ENCODE data around the gene SLC39A5. TPM values are rescaled to one million over a fixed set of nuclear protein-coding genes. Genes with fewer than 3 reads are reported as not detected.
"Not testable (repeated sequence)": the region's sequence is repeated elsewhere in the genome, so short reads cannot be mapped to it uniquely, and the experiment has no call there.

Gene SLC39A5
- total RNA-seq, 1 donor from 2014 or later = 49.9 TPM

DNA sequence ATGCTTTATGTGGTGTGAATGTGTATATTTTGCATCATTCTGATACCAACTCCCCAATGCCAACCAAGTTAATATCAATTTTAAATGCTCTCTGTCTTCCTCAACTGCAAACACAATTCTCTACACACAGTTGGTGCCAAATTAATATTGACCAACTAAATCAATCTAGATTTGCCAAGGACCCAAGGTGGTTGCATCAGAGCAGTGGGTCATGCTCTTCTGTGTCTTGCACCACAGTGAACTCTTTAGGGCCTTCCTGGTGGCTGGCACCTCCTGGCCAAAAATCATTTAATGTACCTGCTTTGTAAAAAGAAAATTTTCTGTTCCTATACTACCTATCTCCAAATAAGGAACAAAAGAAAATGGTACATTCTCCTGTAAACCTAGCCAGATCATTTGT, 51.0 kb downstream of the SLC39A5 start:
- no peak for DNase-seq (ENCODE audit: low spot score)

DNA sequence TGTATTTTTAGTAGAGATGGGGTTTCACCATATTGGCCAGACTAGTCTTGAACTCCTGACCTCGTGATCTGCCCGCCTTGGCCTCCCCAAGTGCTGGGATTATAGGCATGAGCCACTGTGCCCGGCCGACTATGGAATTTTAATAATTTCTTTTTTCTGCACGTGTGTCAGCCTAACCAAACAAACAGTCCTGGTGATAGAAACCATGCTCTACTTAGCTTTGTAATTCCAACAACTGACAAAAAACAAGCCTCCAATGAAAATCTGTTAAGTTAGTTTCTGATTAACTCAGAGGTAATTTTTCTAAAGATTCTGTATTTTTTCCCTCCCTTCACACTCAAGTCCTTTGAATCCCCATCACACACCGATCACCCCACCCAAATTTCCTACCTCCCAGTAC, 52.2 kb downstream of the SLC39A5 start:
- DNase-seq (ENCODE audit: low spot score) = no peak

DNA sequence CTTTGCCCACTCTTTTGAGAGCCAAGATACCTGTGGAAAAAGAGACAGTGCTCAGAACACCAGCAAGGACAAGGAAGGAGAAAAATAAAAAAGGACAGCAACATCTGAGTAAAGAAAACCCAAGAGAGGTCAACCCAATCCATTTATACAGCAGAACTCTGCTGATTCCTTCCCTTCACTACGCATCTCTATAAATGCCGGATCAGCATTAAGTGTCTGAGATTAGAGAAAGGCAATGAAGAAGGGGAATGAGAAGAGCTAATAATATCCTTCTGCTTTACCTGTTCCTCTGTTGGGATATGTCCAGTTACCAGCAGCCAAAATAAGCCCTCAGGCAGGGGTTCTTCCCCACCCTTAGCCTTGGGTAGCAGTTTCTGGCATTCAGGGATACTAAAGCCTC, 52.7 kb downstream of the SLC39A5 start:
- no peak for DNase-seq (ENCODE audit: low spot score)

DNA sequence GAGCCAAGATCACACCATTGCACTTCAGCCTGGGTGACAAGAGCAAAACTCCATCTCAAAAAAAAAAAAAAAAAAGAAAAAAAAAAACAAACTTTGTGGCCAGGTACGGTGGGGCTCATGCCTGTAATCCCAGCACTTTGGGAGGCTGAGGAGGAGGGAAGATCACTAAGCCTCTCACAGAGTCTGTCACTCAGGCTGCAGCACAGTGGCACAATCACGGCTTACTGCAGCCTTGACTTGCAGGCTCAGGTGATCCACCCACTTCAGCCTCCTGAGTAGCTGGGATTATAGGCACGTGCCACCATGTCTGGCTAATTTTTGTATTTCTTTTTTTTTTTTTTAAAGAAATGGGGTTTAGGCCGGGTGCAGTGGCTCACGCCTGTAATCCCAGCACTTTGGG, 54.4 kb downstream of the SLC39A5 start:
- DNase-seq (ENCODE audit: low spot score) = not testable (repeated sequence)

DNA sequence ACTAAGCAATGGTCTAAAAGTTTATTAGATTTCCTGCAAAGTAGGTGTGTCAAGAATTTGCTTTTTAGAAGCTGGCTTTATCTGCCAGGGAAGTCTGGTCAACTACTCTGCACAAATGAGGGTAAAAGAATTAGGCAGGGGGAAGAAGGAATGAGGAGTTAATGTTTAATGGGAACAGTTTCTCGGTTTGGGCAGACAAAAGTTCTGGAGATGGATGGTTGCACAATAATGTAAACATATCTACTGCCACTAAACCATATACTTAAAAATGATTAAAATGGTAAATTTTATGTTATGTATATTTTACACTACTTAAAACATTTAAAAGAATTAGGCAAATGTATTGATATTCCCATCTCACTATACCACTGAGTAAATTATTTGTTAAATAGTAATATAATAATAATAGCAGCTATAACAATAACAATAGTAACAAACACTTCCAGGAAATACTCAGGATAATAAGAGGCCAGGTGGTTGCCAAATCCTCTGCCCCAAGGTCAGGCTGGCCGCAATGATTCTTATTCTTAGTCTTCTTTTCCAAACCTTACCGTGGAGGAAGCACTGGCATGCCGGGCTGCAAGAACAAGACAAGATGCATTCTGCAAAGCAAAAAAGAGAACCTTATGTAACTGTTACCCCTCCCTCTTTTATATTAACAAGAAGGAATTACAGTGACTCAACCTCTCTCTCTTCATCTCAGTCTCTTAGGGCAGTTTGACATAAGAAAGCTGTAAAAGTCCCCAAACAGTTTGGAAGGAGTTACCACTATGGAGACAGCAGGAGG, 56.4 kb downstream of the SLC39A5 start:
- no peak for DNase-seq (ENCODE audit: low spot score)

Other genes with a start within 250 kb of the SLC39A5 start
- gene SUOX, start 232.8 kb upstream of the SLC39A5 start, total RNA-seq = 49.0 TPM
- gene IKZF4, start 209.0 kb upstream of the SLC39A5 start, total RNA-seq = 8.2 TPM
- 34.0 TPM for gene RPS26, start 188.1 kb upstream of the SLC39A5 start, total RNA-seq
- 228 TPM for gene ERBB3, start 149.9 kb upstream of the SLC39A5 start, total RNA-seq
- gene PA2G4, start 125.5 kb upstream of the SLC39A5 start, total RNA-seq = 64.9 TPM
- gene RPL41, start 113.4 kb upstream of the SLC39A5 start, total RNA-seq = 2,534 TPM
- gene ZC3H10, start 111.8 kb upstream of the SLC39A5 start, total RNA-seq = 5.4 TPM
- 111 TPM for gene ESYT1, start 101.8 kb upstream of the SLC39A5 start, total RNA-seq
- 53.7 TPM for gene MYL6B, start 77.5 kb upstream of the SLC39A5 start, total RNA-seq
- 1,918 TPM for gene MYL6, start 71.7 kb upstream of the SLC39A5 start, total RNA-seq
- 115 TPM for gene SMARCC2, start 40.6 kb upstream of the SLC39A5 start, total RNA-seq
- gene RNF41, start 8.1 kb upstream of the SLC39A5 start, total RNA-seq = 57.2 TPM
- 39.2 TPM for gene NABP2, start 5.7 kb upstream of the SLC39A5 start, total RNA-seq
- gene ANKRD52, start 28.3 kb downstream of the SLC39A5 start, total RNA-seq = 64.6 TPM
- gene COQ10A, start 36.9 kb downstream of the SLC39A5 start, total RNA-seq = 10.7 TPM
- 156 TPM for gene CS, start 70.3 kb downstream of the SLC39A5 start, total RNA-seq
- 140 TPM for gene CNPY2, start 85.9 kb downstream of the SLC39A5 start, total RNA-seq
- gene PAN2, start 103.9 kb downstream of the SLC39A5 start, total RNA-seq = 114 TPM
- 0.49 TPM for gene IL23A, start 108.8 kb downstream of the SLC39A5 start, total RNA-seq
- 125 TPM for gene STAT2, start 130.1 kb downstream of the SLC39A5 start, total RNA-seq
- gene APOF, start 132.8 kb downstream of the SLC39A5 start, total RNA-seq = 0.20 TPM
- gene TIMELESS, start 219.4 kb downstream of the SLC39A5 start, total RNA-seq = 13.0 TPM
- not detected for gene MIP, start 224.6 kb downstream of the SLC39A5 start, total RNA-seq
- 4.0 TPM for gene SPRYD4, start 238.5 kb downstream of the SLC39A5 start, total RNA-seq

Measured in mucosa of gallbladder (tissue), 1 donor.